GM12891 (cell line): Measurements from ENCODE around the gene MAP3K20.

Source experiments
- POLR2A ChIP-seq: IDR thresholded peaks from 2 replicates; pipeline ENCODE4 v1.6.1; 2011; ENCODE audit warnings: low read depth, low read length, control low read depth
- POLR2AphosphoS5 ChIP-seq: IDR thresholded peaks from 2 replicates; pipeline ENCODE4 v1.6.1; 2011; ENCODE audit warnings: low read depth, low read length, control low read depth
- POU2F2 ChIP-seq: IDR thresholded peaks from 2 replicates; pipeline ENCODE4 v1.6.1; 2011; ENCODE audit warnings: low read depth, mild to moderate bottlenecking, control low read depth, low read length, moderate library complexity
- TAF1 ChIP-seq: IDR thresholded peaks from 2 replicates; pipeline ENCODE4 v1.6.1; 2011; ENCODE audit warnings: low read depth, low read length, control low read depth

GRCh38 chr2:173252581-173252980 lies 176.9 kb downstream of the MAP3K20 start:
- TF ChIP-seq POLR2AphosphoS5 (no peak), TAF1 (no peak), POLR2A (no peak), POU2F2 (no peak)
